Measurements from ENCODE around the gene WDFY2. TPM values are rescaled to one million over a fixed set of nuclear protein-coding genes. Genes with fewer than 3 reads are reported as not detected.

The WDFY2 gene
- total and polyA plus RNA-seq, 4 donors: 3.4 to 10.5 (median 5.8) TPM

GRCh38 chr13:51681037-51681678 is 96.9 kb downstream of the WDFY2 start:
- DNase-seq (ENCODE audit: low spot score): no peak
- no peaks in the 10 kb centered on the region for H3K4me1 ChIP-seq (ENCODE audit: control insufficient read depth in 4 of 4, insufficient read depth in 4 of 4, low read length in 3 of 4)
- H3K36me3 ChIP-seq (ENCODE audit: control insufficient read depth in 4 of 4, insufficient read depth in 3 of 4, low read depth in 1 of 4, low read length in 3 of 4): peaks cover 0 to 3% (median 0%) of the 10 kb centered on the region in 4 donors
- WGBS: 87% methylated on average over 6 of the region's 6 CpGs
- no peak overlapping the region for H3K4me3 ChIP-seq (ENCODE audit: low read depth in 1 of 3, low read length in 3 of 3)
- H3K27me3 ChIP-seq (ENCODE audit: control insufficient read depth in 4 of 4, insufficient read depth in 4 of 4, low read length in 3 of 4): no peaks in the 10 kb centered on the region
- no peaks in the 10 kb centered on the region for H3K9me3 ChIP-seq (ENCODE audit: control insufficient read depth in 4 of 4, low read length in 3 of 4)
- TF ChIP-seq HNF4A (conservative IDR thresholded peaks at IDR 0.05): no peak
- no peak for TF ChIP-seq REST (IDR thresholded peaks at IDR 0.05)
- no peak for TF ChIP-seq NR2F2 (IDR thresholded peaks at IDR 0.05)
- no peak for TF ChIP-seq ZBTB33 (IDR thresholded peaks at IDR 0.05)
- TF ChIP-seq ATF3 (IDR thresholded peaks at IDR 0.05): no peak
- no peak for TF ChIP-seq RAD21 (IDR thresholded peaks at IDR 0.05)
- TF ChIP-seq RXRA (IDR thresholded peaks at IDR 0.05): no peak
- no peak overlapping the region for H3K27ac ChIP-seq (ENCODE audit: low read depth in 1 of 2, low read length in 2 of 2)
- no peak overlapping the region for H3K9ac ChIP-seq (ENCODE audit: low read depth in 1 of 2, low read length in 2 of 2)

GRCh38 chr13:51682686-51683085 is 98.4 kb downstream of the WDFY2 start:
- Histone ChIP-seq H3K4me1 (ENCODE audit: control insufficient read depth in 4 of 4, insufficient read depth in 4 of 4, low read length in 3 of 4) (no peaks in the 10 kb centered on the region), H3K27me3 (ENCODE audit: control insufficient read depth in 4 of 4, insufficient read depth in 4 of 4, low read length in 3 of 4) (no peaks in the 10 kb centered on the region), H3K9ac (ENCODE audit: low read depth in 1 of 2, low read length in 2 of 2) (no peak overlapping the region), H3K4me3 (ENCODE audit: low read depth in 1 of 3, low read length in 3 of 3) (no peak overlapping the region), H3K36me3 (ENCODE audit: control insufficient read depth in 4 of 4, insufficient read depth in 3 of 4, low read depth in 1 of 4, low read length in 3 of 4) (peaks cover 0 to 3% (median 0%) of the 10 kb centered on the region in 4 donors), H3K27ac (ENCODE audit: low read depth in 1 of 2, low read length in 2 of 2) (no peak overlapping the region), H3K9me3 (ENCODE audit: control insufficient read depth in 4 of 4, low read length in 3 of 4) (no peaks in the 10 kb centered on the region)
- TF ChIP-seq YY1 (IDR thresholded peaks at IDR 0.05): no peak
- TF ChIP-seq HNF4G (IDR thresholded peaks at IDR 0.05): no peak
- TF ChIP-seq JUND (IDR thresholded peaks at IDR 0.05): no peak
- no peak for TF ChIP-seq FOXA2 (IDR thresholded peaks at IDR 0.05)
- no peak for TF ChIP-seq HNF4A (conservative IDR thresholded peaks at IDR 0.05)
- no peak for TF ChIP-seq FOXA1 (IDR thresholded peaks at IDR 0.05)
- no peak for TF ChIP-seq MAX (IDR thresholded peaks at IDR 0.05)
- TF ChIP-seq TAF1 (conservative IDR thresholded peaks at IDR 0.05): no peak
- no peak for TF ChIP-seq RXRA (IDR thresholded peaks at IDR 0.05)
- TF ChIP-seq REST (IDR thresholded peaks at IDR 0.05): no peak
- TF ChIP-seq SP1 (IDR thresholded peaks at IDR 0.05): no peak
- TF ChIP-seq EGR1 (IDR thresholded peaks at IDR 0.05; ENCODE audit: low read depth in 2 of 2): no peak
- no peak for TF ChIP-seq ATF3 (IDR thresholded peaks at IDR 0.05)
- no peak for TF ChIP-seq RAD21 (IDR thresholded peaks at IDR 0.05)
- no peak for DNase-seq (ENCODE audit: low spot score)
- 100% methylated on average over 1 of the region's 1 CpG for WGBS
